ENCODE measurements around the gene ARHGAP10. TPM values are rescaled to one million over a fixed set of nuclear protein-coding genes. Genes with fewer than 3 reads are reported as not detected.

Gene ARHGAP10
- total RNA-seq, 1 experiment from 2014 or later = 36.6 TPM

GRCh38 chr4:147782087-147782781, 50.3 kb downstream of the ARHGAP10 start:
- POLR2A ChIA-PET = no interaction called here
- no peak for DNase-seq
- no peak for TF ChIP-seq CTCF (IDR thresholded peaks at IDR 0.05; ENCODE audit: insufficient read depth in 1 of 2, low read depth in 1 of 2, low read length in 1 of 2, severe bottlenecking in 1 of 2, unreplicated experiment in 1 of 2)
- CTCF ChIA-PET = interaction anchor here (0.7 kb wide), 1 partner anchor 9 kb away, joined by 3 read pairs; no protein-coding TSS in a partner anchor
- no peak overlapping the region for H3K4me3 Mint-ChIP-seq (ENCODE audit: unreplicated experiment)
- H3K27me3 ChIP-seq (replicated peaks; ENCODE audit: control insufficient read depth, insufficient read depth, low read length) = no peaks in the 10 kb centered on the region
- no peaks in the 10 kb centered on the region for H3K9me3 Mint-ChIP-seq (ENCODE audit: unreplicated experiment)
- H3K36me3 ChIP-seq (ENCODE audit: control insufficient read depth, insufficient read depth, low read length) = no peaks in the 10 kb centered on the region
- H3K4me1 Mint-ChIP-seq (ENCODE audit: low read depth, unreplicated experiment) = peaks cover 15% of the 10 kb centered on the region
- no peaks in the 10 kb centered on the region for H3K9me3 ChIP-seq
- no peaks in the 10 kb centered on the region for H3K27me3 Mint-ChIP-seq (ENCODE audit: insufficient read depth, unreplicated experiment)
- peaks cover 33% of the 10 kb centered on the region for H3K4me1 ChIP-seq
- no peak overlapping the region for H3K4me3 ChIP-seq (ENCODE audit: low read depth, low read length)
- intact Hi-C loops (cut with micrococcal nuclease; ENCODE audit: unreplicated experiment) = no loop called here
- H3K27ac Mint-ChIP-seq (ENCODE audit: unreplicated experiment) = no peak overlapping the region
- no peaks in the 10 kb centered on the region for H3K36me3 Mint-ChIP-seq (ENCODE audit: insufficient read depth, unreplicated experiment)
- no TSS peak for BruUV-seq (replicated peaks)

- no peak for TF ChIP-seq CTCF (IDR thresholded peaks at IDR 0.05; ENCODE audit: insufficient read depth in 1 of 2, low read depth in 1 of 2, low read length in 1 of 2, severe bottlenecking in 1 of 2, unreplicated experiment in 1 of 2)
- POLR2A ChIA-PET = no interaction called here
These were observed 53.2 kb downstream of the ARHGAP10 start for GRCh38 chr4:147785129-147785528.

GRCh38 chr4:147786031-147786430, 54.1 kb downstream of the ARHGAP10 start:
- H3K27me3 Mint-ChIP-seq (ENCODE audit: insufficient read depth, unreplicated experiment) = no peaks in the 10 kb centered on the region
- H3K4me3 Mint-ChIP-seq (ENCODE audit: unreplicated experiment) = no peak overlapping the region
- intact Hi-C loops (cut with micrococcal nuclease; ENCODE audit: unreplicated experiment) = loop anchor here (2.0 kb wide), 1 partner anchor 13 kb away; no protein-coding TSS in a partner anchor
- Histone ChIP-seq H3K27me3 (replicated peaks; ENCODE audit: control insufficient read depth, insufficient read depth, low read length) (no peaks in the 10 kb centered on the region), H3K9me3 (no peaks in the 10 kb centered on the region), H3K4me3 (ENCODE audit: low read depth, low read length) (no peak overlapping the region), H3K4me1 (peaks cover 54% of the 10 kb centered on the region), H3K36me3 (ENCODE audit: control insufficient read depth, insufficient read depth, low read length) (no peaks in the 10 kb centered on the region)
- ChIA-PET CTCF (interaction anchor here (1.9 kb wide), 1 partner anchor 81 kb away, joined by 6 read pairs; no protein-coding TSS in a partner anchor), POLR2A (no interaction called here)
- no peak for TF ChIP-seq CTCF (IDR thresholded peaks at IDR 0.05; ENCODE audit: insufficient read depth in 1 of 2, low read depth in 1 of 2, low read length in 1 of 2, severe bottlenecking in 1 of 2, unreplicated experiment in 1 of 2)
- H3K4me1 Mint-ChIP-seq (ENCODE audit: low read depth, unreplicated experiment) = peaks cover 29% of the 10 kb centered on the region
- BruUV-seq (replicated peaks) = no TSS peak
- DNase-seq = no peak
- no peaks in the 10 kb centered on the region for H3K36me3 Mint-ChIP-seq (ENCODE audit: insufficient read depth, unreplicated experiment)
- H3K27ac Mint-ChIP-seq (ENCODE audit: unreplicated experiment) = no peak overlapping the region
- no peaks in the 10 kb centered on the region for H3K9me3 Mint-ChIP-seq (ENCODE audit: unreplicated experiment)

More at GRCh38 chr4:147785129-147785528, 53.2 kb downstream of the ARHGAP10 start:
- peaks cover 47% of the 10 kb centered on the region for H3K4me1 ChIP-seq
- Mint-ChIP-seq H3K36me3 (ENCODE audit: insufficient read depth, unreplicated experiment) (no peaks in the 10 kb centered on the region), H3K4me1 (ENCODE audit: low read depth, unreplicated experiment) (peaks cover 29% of the 10 kb centered on the region), H3K27me3 (ENCODE audit: insufficient read depth, unreplicated experiment) (no peaks in the 10 kb centered on the region), H3K4me3 (ENCODE audit: unreplicated experiment) (no peak overlapping the region), H3K9me3 (ENCODE audit: unreplicated experiment) (no peaks in the 10 kb centered on the region), H3K27ac (ENCODE audit: unreplicated experiment) (no peak overlapping the region)
- DNase-seq = no peak
- H3K36me3 ChIP-seq (ENCODE audit: control insufficient read depth, insufficient read depth, low read length) = no peaks in the 10 kb centered on the region
- intact Hi-C loops (cut with micrococcal nuclease; ENCODE audit: unreplicated experiment) = no loop called here
- H3K4me3 ChIP-seq (ENCODE audit: low read depth, low read length) = no peak overlapping the region
- CTCF ChIA-PET = interaction anchor here (0.7 to 1.9 kb wide), 2 partner anchors 33 to 82 kb away, joined by 4 to 6 read pairs; no protein-coding TSS in a partner anchor
- no TSS peak for BruUV-seq (replicated peaks)
- H3K9me3 ChIP-seq = no peaks in the 10 kb centered on the region
- no peaks in the 10 kb centered on the region for H3K27me3 ChIP-seq (replicated peaks; ENCODE audit: control insufficient read depth, insufficient read depth, low read length)
